Smooth muscle cell (in vitro differentiated cells): ENCODE measurements around the gene TBX18. TPM values are rescaled to one million over a fixed set of nuclear protein-coding genes. Genes with fewer than 3 reads are reported as not detected.
A peak's percentile ranks its signal among the peaks of the same experiment; 100 is the strongest.

Experiments
- DNase-seq: peaks from one replicate; lab custom pipeline; 2025; ENCODE audit not compliant: unreplicated experiment; lab: John Stamatoyannopoulos, UW
- H2AFZ ChIP-seq: fragments of 200-600 bp; sonication (generic); 2 replicates; pipeline ENCODE4 v1.6.0; 2016; ENCODE audit warnings: antibody characterized with exemption, low read depth, mild to moderate bottlenecking
- H3F3A ChIP-seq: fragments of 200-600 bp; sonication (generic); 2 replicates; pipeline ENCODE4 v1.6.0; 2017; ENCODE audit warnings: antibody characterized with exemption, low read depth
- H3K27ac ChIP-seq: fragments of 200-600 bp; sonication (generic); 2 replicates; pipeline ENCODE4 v1.5.1; 2016; ENCODE audit warnings: low read depth, mild to moderate bottlenecking
- H3K27me3 ChIP-seq: fragments of 200-600 bp; sonication (generic); 2 replicates; pipeline ENCODE4 v1.6.1; 2016; ENCODE audit warnings: low read depth, mild to moderate bottlenecking
- H3K36me3 ChIP-seq: fragments of 200-600 bp; sonication (generic); 2 replicates; pipeline ENCODE4 v1.5.1; 2016; ENCODE audit warnings: low read depth
- H3K4me1 ChIP-seq: fragments of 200-600 bp; sonication (generic); 2 replicates; pipeline ENCODE4 v1.5.1; 2016; ENCODE audit warnings: low read depth
- H3K4me2 ChIP-seq: fragments of 200-600 bp; sonication (generic); 2 replicates; pipeline ENCODE4 v1.6.0; 2016; ENCODE audit warnings: mild to moderate bottlenecking
- H3K4me3 ChIP-seq: fragments of 200-600 bp; sonication (generic); 2 replicates; pipeline ENCODE4 v1.5.1; 2016; ENCODE audit warnings: mild to moderate bottlenecking
- H3K79me2 ChIP-seq: fragments of 200-600 bp; sonication (generic); 2 replicates; pipeline ENCODE4 v1.6.0; 2016; ENCODE audit warnings: low read depth, mild to moderate bottlenecking
- H3K9ac ChIP-seq: fragments of 200-600 bp; sonication (generic); 2 replicates; pipeline ENCODE4 v1.6.0; 2016; ENCODE audit warnings: low read depth
- H3K9me3 ChIP-seq: fragments of 200-600 bp; sonication (generic); replicated peaks from 2 replicates; pipeline ENCODE4 v1.5.1; 2016; ENCODE audit warnings: low read depth
- H4K20me1 ChIP-seq: fragments of 200-600 bp; sonication (generic); 2 replicates; pipeline ENCODE4 v1.6.0; 2016; ENCODE audit warnings: low read depth
- WGBS: methylation state at CpG from one replicate; pipeline ENCODE4 v1.1.7; 2016; ENCODE audit warnings: low lambda C conversion rate; 5-methylcytosine and 5-hydroxymethylcytosine counted together
- polyA plus RNA-seq: library from polyadenylated mRNA; unstranded; fragments of >200 nt; fragmentation: Nextera tagmentation; extraction: Ambion mirVana; gene quantifications from 2 replicates; pipeline ENCODE4 v1.2.1, GENCODE V29; 2016
- total RNA-seq: library from RNA; depleted of rRNA; stranded (reverse); fragments of >200 nt; gene quantifications from 2 replicates; pipeline ENCODE4 v1.2.3, GENCODE V29; 2014
- TF ChIP-seq, protein P1 (sequence below): fragments of 200-600 bp; sonication (generic); IDR thresholded peaks from 2 replicates; pipeline ENCODE4 v1.5.1; 2017; ENCODE audit warnings: borderline replicate concordance, mild to moderate bottlenecking, antibody characterized with exemption; ENCODE audit not compliant: insufficient read depth, poor library complexity, severe bottlenecking

The TBX18 gene
- total RNA-seq (2.3 TPM in 2 replicates), polyA plus RNA-seq (0.59 and 0.67 TPM in 2 replicates)

DNA sequence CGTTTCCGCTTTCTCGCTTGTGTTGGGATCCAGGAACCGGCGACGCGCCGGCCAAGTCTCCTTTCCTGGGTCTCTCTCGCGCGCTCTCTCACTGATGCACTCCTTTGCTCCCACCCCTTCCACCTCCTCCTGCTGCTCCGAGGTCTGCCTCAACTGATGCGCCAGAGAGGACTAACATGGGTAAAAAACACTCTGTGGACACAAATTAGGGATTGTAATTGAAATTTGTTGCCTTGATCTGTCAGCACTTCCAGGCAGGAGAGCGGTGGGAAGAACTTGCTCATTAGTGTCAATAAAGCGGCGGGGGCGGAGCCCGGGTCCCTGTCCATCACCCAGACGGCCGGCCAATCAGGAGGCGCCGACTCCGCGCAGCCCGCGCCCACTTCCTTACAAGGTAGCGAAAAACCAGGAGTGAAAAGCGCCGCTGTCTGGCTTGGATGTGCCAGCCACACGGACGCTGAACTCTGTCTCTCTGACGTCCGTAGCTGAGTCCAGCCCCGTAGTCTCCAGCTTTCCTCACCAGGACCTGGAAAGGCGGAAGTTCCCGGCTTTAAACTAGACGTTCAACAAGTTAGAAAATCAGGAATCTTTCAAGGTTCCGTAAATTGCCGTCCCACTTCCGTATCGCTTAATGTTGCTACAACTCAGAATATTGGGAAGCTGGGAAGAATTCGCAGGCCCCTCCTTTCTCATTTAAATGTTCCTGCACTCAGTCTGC, at the start of gene TBX18:
TSS of gene TBX18 (minus strand) at position 267 of the 718 bp plus-strand sequence. CDS start 417 bp downstream, outside the sequence.
- Histone ChIP-seq H3F3A (no peaks in the 10 kb centered on the region), H3K4me1 (peaks cover 6% of the 10 kb centered on the region), H2AFZ (peak within 1 kb of the TSS; percentile 86), H3K9me3 (no peaks in the 10 kb centered on the region), H3K79me2 (no peaks in the 10 kb centered on the region), H3K27ac (peak within 1 kb of the TSS; percentile 20), H3K36me3 (no peaks in the 10 kb centered on the region), H3K9ac (no peak within 1 kb of the TSS), H3K27me3 (peaks cover 91% of the 10 kb centered on the region), H3K4me3 (peak within 1 kb of the TSS; percentile 57), H4K20me1 (no peaks in the 10 kb centered on the region), H3K4me2 (peak within 1 kb of the TSS; percentile 84)
- peak; percentile 64 for DNase-seq
- TF ChIP-seq, protein P1, sequence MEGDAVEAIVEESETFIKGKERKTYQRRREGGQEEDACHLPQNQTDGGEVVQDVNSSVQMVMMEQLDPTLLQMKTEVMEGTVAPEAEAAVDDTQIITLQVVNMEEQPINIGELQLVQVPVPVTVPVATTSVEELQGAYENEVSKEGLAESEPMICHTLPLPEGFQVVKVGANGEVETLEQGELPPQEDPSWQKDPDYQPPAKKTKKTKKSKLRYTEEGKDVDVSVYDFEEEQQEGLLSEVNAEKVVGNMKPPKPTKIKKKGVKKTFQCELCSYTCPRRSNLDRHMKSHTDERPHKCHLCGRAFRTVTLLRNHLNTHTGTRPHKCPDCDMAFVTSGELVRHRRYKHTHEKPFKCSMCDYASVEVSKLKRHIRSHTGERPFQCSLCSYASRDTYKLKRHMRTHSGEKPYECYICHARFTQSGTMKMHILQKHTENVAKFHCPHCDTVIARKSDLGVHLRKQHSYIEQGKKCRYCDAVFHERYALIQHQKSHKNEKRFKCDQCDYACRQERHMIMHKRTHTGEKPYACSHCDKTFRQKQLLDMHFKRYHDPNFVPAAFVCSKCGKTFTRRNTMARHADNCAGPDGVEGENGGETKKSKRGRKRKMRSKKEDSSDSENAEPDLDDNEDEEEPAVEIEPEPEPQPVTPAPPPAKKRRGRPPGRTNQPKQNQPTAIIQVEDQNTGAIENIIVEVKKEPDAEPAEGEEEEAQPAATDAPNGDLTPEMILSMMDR = no peak
- 1% methylated on average over 42 of the region's 42 CpGs for WGBS

DNA sequence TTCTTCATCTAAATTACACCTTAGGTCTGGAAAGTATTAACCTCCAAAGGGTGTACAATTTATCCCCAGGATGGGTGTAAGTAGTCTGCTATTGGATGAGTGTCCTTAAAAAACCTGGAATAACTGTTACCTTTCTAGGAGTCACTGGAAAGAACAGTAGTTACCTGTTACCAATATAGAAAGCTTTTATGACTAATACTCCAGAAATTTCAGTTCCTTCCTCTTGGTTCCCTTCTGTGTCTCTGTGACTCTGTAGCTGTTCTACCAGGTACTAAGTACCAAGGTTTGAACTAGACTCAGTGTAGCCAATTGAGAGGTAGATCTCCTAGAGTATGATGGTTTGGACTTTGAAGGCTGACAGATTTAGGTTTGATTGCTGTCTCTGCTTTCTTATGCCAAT, 47.0 kb upstream of the TBX18 start:
- Histone ChIP-seq H3K4me1 (no peaks in the 10 kb centered on the region), H3K36me3 (no peaks in the 10 kb centered on the region), H3K9ac (no peak overlapping the region), H3K79me2 (no peaks in the 10 kb centered on the region), H3K4me3 (no peak overlapping the region), H3K27ac (no peak overlapping the region), H4K20me1 (no peaks in the 10 kb centered on the region), H3K27me3 (no peaks in the 10 kb centered on the region), H3K4me2 (no peak overlapping the region), H3K9me3 (no peaks in the 10 kb centered on the region), H3F3A (no peaks in the 10 kb centered on the region), H2AFZ (no peak overlapping the region)
- no peak for DNase-seq
- TF ChIP-seq, protein P1 = no peak

DNA sequence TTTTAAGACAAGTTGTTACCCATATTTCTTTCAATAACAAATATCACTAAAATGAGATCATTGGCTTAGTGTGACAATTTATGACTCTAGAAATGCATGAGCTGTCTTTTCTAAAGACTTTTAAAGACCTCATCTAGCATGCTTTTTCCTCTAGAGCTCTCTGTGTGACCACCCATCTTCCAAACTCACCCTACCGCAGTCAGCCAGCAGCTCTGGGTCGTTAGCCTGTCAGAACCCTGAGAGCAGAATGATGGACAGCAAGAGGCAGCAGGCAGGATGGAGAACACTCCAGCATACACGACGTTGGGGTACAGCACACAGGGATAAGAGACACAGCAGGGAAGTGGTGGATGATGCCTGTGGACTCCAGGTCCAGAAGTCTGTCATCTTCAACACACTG, 45.1 kb upstream of the TBX18 start:
- Histone ChIP-seq H3K9me3 (no peaks in the 10 kb centered on the region), H3K4me3 (no peak overlapping the region), H3K27me3 (peaks cover 13% of the 10 kb centered on the region), H2AFZ (no peak overlapping the region), H3K9ac (no peak overlapping the region), H3K27ac (no peak overlapping the region), H3F3A (no peaks in the 10 kb centered on the region), H3K4me1 (no peaks in the 10 kb centered on the region), H3K36me3 (no peaks in the 10 kb centered on the region), H3K4me2 (no peak overlapping the region), H3K79me2 (no peaks in the 10 kb centered on the region), H4K20me1 (no peaks in the 10 kb centered on the region)
- DNase-seq = no peak
- TF ChIP-seq, protein P1 = no peak
- WGBS = 51% methylated on average over 4 of the region's 4 CpGs

DNA sequence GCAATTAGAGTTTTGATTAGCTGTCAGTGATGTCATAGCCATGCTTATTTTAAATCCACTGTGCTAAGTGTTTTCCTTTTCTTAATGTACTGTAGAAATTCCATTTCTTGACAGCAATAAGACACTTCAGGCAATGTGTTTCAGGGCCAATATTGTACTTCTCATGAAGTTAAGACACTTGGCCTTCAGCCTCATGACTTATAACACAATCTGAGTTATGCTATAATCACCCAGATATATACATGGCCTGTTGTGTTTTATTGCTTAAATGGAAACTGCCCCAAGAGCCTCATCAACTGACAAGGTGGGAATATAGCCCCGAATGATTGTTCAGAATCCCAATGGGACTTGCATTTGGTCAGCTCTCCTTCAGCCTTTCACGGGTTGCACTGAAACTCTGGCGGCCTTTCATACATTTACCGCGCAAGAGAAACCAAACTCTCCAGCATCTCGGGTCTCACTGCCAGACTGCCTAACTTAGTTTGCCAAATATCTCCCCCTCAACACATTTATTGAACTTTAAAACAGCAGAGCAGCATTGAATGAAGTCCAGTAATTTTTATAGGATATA, 44.2 kb upstream of the TBX18 start:
- no peaks in the 10 kb centered on the region for H3K36me3 ChIP-seq
- H4K20me1 ChIP-seq = no peaks in the 10 kb centered on the region
- H2AFZ ChIP-seq = no peak overlapping the region
- no peak overlapping the region for H3K27ac ChIP-seq
- H3K4me2 ChIP-seq = no peak overlapping the region
- 92% methylated on average over 6 of the region's 6 CpGs for WGBS
- H3F3A ChIP-seq = no peaks in the 10 kb centered on the region
- H3K79me2 ChIP-seq = no peaks in the 10 kb centered on the region
- no peak overlapping the region for H3K4me3 ChIP-seq
- H3K27me3 ChIP-seq = peaks cover 13% of the 10 kb centered on the region
- no peak for DNase-seq
- no peaks in the 10 kb centered on the region for H3K4me1 ChIP-seq
- no peaks in the 10 kb centered on the region for H3K9me3 ChIP-seq
- TF ChIP-seq, protein P1 = no peak
- H3K9ac ChIP-seq = no peak overlapping the region
